HG02798 (cell line): Measurements from ENCODE around the gene APOBEC3A.

ENCODE experiments used
- ATAC-seq: cut with Tn5 transposase; IDR thresholded peaks from one replicate; pipeline ENCODE4 v1.9.1; 2021; ENCODE audit warnings: mild to moderate bottlenecking; ENCODE audit not compliant: unreplicated experiment, poor library complexity

APOBEC3A gene

DNA sequence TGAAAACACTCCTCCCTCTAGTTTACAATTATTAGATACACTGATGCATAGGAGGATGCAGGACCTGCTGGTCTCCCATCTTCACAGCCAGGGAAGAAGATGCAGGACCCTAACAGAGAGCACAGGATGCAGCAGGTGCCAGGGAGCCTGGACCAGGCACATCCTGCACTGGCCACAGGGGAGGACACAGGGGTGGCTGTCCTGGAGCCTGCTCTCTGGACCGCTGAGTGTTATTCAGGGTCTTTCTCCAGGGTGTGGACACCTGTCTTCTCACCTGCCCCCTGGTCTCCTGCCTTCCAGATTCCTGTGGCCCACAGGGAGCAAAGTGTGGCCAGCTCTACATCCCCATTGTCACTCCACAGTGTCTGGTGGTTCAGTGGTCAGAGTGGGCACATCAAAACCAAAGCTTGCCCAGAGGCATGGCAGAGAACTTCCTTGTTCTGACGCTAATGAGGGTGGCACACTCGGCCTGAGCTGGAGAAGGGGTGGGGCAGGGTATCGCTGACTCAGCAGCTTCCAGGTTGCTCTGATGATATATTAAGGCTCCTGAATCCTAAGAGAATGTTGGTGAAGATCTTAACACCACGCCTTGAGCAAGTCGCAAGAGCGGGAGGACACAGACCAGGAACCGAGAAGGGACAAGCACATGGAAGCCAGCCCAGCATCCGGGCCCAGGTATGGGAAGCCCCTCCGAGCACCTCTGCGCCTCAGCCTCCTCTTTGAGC is at the start of gene APOBEC3A:
Gene APOBEC3A (plus strand): TSS at position 564 of the 725 bp plus-strand sequence. CDS start 83 bp downstream, at position 647.
- no peak for ATAC-seq

DNA sequence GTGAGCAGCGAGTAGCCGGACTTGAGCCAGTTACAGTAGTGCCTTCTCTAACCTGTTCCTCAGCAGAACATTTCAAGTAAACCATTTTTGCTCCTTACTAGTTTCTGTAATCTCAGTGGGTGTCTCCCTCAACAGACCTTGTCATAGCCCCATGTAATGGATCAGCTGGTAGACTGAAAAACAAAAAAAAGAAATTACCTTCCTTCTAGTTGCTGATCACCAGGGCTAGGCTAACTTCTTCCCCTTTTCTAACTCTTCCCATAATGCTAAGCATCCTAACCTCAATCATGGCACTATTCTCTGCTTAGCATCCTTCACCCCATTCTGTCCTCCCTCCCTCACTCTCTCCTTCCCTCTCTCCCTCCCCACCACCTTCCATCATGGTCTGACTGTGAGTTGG is 49.6 kb upstream of the APOBEC3A start:
- no peak for ATAC-seq

DNA sequence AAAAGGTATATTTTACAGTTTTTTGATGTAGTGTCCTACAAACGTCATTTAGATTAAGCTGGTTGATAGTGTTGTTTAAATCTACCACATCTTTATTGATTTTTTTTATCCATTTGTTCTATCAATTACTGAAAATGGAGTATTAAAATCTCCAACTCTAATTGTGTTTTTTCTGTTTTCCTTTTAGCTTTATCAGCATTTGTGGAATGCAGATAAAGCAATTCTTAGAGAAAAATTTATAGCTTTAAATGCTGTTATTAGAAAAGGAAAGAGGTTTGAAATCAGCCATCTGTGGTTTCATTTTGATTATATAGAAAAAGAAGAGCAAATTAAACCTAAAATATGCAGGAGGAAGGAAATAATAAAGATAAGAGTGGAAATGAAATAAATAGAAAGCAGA is 46.0 kb upstream of the APOBEC3A start:
- no peak for ATAC-seq

DNA sequence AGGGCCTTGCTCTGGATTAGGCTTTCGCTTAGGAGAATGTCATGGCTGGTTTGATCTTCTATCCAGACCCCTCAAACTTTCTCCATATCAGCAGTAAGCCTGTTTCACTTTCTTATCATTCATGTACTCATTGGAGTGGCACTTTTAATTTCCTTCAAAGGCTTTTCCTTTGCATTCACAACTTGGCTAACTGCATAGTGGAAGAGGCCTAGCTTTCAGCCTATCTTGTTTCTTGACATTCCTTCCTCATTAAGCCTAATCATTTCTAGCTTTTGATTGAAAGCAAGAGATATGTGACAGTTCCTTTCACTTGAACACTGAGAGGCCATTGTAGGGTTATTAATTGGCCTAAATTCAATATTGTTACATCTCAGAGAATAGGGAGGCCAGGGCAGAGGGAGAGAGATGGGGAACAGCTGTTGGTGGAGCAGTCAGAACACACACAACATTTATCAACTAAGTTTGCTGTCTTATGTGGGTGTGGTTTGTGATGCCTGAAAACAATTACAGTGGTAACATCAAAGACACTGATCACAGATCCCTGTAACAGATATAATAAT is 37.7 kb upstream of the APOBEC3A start:
- ATAC-seq, result no peak

DNA sequence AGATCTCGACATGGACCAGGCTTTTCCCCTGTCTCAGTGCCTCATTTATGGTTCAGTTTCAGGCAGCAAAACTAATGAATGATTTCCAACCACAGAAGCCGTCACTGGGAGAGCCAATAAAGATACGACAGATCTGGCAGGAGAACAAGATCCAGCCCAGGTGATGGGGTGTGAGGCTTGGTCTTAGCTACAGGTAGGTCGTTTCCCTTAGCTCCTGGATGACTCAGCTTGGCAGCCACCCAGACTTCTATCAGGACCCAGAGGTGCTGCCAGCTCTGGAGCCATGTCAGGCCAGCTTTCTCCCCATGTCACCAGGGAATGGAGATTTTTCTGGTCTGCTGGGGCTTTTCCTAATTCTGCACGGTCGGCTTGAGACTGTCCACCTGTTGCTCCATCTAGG is 36.3 kb upstream of the APOBEC3A start:
- ATAC-seq, result no peak

DNA sequence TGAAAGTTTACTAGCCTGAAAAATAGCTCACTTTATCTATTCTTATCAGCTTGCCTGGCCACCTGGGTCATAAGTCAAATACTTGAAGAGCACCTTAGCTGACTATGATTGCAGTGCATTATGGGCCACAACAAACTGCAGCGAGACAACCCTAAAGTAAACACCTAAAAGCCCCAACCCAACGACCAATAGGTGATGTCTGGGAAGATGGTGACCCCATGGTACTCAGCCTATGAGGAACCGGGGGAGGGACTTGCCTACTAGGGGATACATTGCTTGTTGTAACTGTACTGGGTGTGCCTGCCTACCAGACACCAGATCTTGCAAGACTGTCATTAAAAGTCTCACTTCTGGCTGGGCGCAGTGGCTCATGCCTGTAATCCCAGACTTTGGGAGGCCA is 35.6 kb upstream of the APOBEC3A start:
- ATAC-seq, result no peak

DNA sequence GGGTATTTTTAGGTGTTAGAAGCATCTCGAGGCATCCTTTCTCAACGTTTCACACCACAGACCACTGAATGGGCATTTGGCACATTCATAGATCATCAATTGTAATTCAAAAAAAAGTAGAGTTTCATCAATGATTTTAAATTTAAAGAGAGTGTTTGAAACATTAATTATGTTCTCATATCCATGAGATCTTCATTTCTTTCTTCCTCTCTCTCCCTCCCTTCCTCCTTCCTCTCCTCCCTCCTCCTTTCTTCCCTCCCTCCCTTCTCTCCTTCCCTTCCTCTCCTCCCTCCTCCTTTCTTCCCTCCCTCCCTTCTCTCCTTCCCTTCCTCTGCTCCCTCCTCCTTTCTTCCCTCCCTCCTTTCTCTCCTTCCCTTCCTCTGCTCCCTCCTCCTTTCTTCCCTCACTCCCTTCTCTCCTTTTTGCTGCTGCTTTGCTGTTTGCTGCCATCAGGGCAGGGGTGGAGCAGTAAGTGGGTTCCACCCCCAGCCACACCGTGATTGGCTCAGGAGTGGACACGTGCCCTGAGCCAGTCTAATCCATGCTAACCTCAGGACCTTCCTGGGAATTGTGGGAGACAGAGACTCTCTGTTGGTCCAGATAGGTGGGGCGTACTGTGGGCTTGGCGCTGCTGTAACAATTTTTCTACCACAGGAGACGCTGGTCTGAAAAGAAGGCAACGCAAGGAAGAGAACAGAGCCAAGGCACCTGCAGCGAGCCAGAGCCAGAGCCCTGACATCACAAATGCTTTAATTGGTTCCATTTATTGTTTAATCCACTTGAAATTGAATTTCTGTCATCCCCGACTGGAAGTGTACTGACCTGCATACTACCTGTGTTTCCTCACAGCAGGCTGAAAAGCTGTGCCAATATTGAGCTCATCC is 33.7 kb upstream of the APOBEC3A start:
- no peak for ATAC-seq

DNA sequence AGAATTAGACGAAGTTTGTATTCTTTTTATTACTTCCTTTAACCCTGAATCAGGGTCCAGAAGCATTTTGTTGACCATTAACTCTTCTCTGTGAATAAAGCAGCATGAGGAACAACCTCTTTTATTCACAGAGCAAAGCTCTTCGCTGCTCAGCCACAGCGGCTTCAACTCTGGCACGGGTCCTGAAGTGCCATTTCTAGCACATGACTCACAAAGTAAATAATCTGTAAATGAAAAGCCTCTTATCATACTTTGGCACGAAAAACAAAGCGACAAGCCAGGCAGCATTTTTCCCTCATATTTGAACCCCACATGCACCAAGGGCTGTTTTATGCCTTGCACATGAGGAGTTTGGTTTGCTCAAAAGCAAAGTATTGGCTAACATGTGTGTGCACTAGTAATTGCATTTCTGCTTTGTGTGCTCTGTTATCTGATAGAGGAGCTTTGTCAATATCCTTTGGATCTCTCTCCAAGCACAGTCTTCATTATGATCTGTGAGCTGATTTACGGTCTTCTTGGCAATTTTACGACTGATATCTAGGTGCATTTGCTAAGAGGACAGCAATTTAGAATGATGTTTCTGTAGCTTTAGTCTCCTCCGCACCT is 33.0 kb upstream of the APOBEC3A start:
- ATAC-seq, result no peak

DNA sequence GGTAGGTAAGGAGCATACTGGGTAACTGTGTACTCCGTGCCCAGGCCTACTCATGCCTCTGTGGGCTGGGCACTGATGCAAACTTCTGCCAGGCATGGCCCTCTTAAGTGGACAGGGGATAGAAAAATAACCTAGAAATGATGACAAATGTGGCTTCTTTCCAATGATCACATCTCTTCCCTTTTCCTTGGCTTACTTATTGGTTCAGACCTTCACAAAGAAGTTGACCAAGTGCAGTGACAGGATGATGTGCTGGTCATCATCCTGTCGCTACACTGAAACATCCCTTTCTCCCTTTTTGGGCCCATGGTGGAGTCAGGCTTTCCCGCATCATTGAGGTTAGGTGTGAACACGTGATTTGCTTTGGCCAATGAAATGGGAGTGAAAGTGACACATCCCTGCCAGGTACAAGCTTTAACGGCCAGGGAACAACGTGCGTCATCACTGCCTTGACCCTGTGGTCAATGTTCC is 31.8 kb upstream of the APOBEC3A start:
- no peak for ATAC-seq

DNA sequence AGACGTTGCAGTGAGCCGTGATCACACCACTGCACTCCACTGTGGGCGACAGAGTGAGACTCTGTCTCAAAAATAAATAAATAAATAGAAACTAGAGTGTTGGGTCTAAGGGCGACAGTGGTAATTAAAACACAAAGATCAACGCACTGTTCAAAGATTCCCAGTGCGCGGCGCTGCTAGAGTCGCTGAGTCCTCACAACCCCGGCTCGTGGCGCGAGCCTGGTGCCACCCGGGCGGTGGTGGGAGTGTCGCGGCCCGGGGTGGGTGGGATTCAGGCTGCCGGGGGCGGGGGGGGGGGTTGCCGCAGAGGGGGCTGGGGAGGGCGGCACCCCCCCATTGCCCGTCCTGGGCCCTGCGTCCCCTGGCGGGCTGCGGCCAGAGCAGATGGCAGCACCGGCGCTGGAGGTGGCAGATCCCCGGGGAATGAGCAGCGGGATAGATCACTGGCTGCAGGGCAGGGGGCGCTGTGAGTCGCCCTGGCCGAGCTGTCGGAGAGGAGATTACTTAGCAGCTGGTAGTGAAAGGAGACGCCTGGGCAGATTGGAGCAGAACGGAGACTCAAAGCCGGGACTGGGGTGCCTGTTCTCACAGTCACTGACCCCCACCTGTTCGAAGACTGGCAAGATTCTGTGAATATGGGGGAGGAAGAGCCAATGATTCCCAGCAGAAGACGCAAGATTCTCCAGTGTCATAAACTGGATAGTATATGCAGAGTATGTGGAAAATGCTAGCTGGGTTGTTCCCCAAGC is 30.2 kb upstream of the APOBEC3A start:
- peak; percentile 38 for ATAC-seq

DNA sequence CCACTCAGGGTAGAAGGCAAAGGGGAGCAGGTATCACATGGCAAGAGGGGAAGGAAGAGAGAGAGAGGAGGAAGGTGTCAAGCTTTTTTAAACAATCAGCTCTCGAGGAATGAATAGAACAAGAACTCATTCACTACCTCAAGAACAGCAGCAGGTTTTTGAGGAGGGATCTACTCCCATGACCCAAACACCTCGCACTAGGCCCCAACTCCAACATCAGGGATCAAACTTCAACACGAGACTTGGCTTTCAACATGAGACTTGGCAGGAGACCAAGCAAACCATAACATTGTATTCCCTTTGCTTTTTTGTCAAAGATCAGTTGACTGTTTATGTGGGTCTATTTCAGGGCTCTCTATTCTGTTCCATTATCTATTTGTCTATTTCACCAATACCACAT is 26.9 kb upstream of the APOBEC3A start:
- no peak for ATAC-seq

DNA sequence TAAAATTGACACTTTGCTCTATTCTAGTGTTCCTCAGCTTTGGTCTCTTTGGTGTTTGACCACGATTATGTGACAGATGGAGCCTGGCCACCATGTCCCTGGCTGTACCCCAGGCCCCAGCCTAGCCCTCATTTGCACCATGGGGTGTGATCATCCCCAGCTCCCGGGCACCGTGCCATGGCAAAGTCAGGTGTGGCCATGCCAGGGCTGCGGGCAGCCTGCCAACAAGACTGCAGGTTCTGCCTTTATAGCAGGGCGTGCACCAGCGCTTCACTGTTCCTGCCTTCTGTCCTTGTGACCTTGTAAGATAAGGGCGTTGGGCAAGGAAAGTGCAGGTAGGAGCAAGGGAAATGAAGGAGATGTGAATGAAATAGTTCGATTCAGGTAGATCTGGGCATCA is 22.4 kb upstream of the APOBEC3A start:
- ATAC-seq, result no peak

DNA sequence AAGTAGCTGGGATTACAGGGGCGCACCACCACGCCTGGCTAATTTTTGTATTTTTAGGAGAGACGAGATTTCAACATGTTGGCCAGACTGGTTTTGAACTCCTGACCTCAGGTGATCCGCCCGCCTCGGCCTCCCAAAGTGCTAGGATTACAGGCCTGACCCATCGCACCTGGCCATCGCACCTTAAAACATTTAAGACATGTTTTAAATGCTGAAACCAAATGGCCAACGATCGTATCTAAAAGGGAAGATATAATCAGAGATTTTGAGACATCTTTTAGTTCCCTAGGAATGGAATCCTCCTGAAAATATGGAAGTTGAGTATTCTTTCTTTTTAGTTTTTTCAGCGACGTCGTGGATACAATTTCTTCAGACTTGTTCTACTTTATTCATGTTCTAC is 21.8 kb upstream of the APOBEC3A start:
- no peak for ATAC-seq

DNA sequence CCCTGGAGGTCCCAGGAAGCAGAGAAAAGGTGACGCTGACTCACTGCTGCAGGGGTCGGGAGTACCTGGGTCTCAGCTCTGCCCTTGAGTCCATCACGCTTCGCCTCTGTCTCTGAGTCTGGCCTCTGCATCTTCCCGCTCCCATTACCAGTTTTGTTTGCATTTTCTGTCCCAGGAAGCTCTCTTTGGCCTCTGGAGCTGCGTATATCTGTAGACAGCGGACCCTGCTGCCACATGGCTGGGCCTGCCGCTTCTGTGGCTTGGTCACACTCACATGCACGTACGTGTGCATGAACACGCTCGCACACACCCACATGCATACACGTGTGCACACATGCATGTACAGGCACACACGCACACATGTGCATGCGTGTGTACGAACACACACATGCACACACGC is 20.8 kb upstream of the APOBEC3A start:
- no peak for ATAC-seq

DNA sequence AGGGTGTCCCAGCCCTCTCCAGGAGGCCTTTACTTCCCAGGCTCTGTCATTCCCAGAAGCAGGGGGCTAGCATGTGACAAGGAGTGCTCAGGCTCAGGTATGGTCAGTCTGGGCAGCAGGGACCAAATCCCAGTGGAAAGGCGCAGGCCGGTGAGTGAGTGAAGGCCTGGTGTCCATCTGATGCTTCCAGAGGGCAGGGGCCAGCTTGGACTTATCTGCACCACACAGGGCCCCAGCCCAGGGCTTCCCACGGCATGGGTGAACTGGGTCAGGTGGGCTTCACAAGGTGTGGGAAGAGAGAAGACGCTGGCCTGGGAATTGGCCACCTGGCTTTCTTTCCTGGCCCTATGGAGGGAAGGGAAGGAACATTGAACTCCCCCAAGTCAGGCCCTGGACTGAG is 20.4 kb upstream of the APOBEC3A start:
- ATAC-seq, result no peak

DNA sequence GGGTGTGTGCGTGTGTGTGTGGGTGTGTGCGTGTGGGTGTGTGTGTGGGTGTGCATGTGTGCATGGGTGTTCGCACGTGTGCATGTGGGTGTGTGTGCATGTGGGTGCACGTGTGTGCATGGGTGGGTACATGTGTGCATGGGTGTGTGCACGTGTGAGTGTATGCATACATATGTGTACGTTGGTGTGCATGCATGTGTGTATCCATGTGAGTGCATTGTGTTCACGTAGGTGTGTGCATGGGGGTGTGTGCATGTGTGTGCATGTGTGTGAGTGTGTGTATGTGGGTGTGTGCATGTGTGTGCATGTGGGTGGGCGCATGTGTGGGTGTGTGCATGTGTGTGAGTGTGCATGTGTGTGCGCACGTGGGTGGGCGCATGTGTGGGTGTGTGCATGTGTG is 19.9 kb upstream of the APOBEC3A start:
- ATAC-seq, result no peak

DNA sequence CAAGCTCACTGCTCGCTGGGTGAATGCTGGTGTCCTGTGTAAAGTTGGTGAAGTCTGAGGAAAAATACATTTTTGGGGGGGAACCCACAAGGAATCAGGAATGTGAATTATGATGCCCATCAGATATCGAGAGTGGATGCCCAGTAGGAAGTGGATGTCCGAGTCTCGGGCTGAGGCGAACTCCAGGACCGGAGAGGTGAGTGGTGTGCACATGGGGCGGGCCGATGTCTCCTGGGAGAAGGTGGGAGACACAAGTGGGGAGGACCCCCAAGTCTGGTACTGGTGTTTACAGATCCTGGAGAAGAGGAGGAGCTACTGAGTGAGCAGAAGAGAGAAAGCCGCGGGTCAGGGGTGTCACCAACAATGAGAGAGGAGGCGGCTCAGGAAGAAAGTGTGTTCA is 19.2 kb upstream of the APOBEC3A start:
- ATAC-seq, result no peak

DNA sequence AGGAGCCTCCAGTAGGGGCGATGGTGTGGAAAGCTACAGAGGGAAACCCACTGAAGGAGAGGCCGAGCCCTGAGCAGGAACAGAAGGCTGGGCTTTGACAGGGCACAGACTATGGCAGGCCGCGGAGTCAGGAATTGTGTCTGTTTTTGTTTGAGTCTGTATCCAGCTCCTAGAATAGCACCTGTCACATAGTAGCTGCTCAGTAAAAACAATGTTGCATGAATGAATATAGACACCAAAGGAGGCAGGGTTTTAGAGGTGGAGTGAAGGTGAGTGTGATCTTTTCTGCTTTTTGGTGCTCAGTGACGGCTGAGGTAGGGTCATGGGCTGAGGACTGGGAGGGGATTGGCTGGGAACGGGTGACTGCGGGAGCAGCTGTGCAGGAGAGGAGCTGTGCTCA is 18.5 kb upstream of the APOBEC3A start:
- no peak for ATAC-seq

DNA sequence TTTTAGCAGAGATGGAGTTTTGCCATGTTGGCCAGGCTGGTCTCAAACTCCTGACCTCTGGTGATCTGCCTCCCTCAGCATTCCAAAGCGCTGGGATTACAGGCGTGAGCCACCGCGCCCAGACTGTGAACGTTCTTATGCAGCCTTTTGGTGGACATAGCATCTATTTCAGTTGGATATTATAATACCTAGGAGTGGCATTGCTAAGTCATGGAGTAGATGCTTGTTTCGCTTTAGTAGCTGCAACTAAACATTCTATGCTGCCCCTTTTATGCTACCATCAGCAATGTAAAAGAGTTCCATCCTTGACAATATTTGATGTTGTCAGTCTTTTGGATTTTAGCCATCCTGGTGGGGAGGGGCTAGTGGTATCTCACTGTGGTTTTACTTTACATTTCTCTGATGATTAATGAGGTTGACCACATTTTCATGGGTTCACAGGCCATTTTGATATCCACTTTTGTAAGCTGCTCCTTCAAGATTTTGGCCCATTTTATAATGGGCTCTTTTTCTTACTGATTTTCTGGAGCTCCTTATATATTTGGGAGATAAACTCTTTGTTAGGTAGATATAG is 16.5 kb upstream of the APOBEC3A start:
- no peak for ATAC-seq

DNA sequence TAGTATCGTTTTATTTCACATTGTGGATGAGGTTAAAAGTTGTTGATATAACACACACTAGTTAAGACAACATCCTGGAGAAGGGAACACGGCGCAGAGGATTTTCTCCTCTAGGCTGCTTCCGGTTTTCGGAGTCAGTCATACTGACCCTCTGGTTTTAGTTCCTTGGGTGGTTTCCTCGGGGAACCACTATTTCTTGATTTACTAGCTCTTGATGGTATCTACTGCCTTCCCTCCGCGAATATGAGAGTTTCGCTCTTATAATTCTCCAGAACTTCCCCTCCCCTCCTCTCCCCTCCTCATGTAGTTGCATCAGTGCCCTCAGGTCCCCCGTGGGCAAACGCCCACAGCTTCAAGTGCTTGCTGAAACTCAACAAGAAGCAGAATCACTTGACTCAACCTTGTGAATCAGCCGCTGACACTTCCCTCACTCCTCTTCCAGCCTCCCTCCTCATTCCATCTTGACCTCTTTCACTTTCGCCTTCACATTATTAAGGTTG is 15.9 kb upstream of the APOBEC3A start:
- ATAC-seq, result peak; percentile 67
